ENCODE data around the gene COX14.

COX14 gene

GRCh38 chr12:50156641-50157040 lies 44.6 kb downstream of the COX14 start:
- DNase-seq (ENCODE audit: low read depth) = no peak

- no peak for DNase-seq (ENCODE audit: low read depth)
Observed at GRCh38 chr12:50157259-50157658, 45.2 kb downstream of the COX14 start.

- no peak for DNase-seq (ENCODE audit: low read depth)
Observed at GRCh38 chr12:50160643-50161042, 48.6 kb downstream of the COX14 start.

GRCh38 chr12:50162230-50162629 lies 50.2 kb downstream of the COX14 start:
- no peak for DNase-seq (ENCODE audit: low read depth)

- no peak for DNase-seq (ENCODE audit: low read depth)
Observed at GRCh38 chr12:50164963-50165362, 52.9 kb downstream of the COX14 start.

GRCh38 chr12:50166799-50167048 lies 54.7 kb downstream of the COX14 start:
- no peak for DNase-seq (ENCODE audit: low read depth)

- DNase-seq (ENCODE audit: low read depth) = peak; percentile 98
Observed at GRCh38 chr12:50167049-50167828, 55.2 kb downstream of the COX14 start, which contains the start of gene CERS5. Gene CERS5 (minus strand): TSS chr12:50167369. CDS start chr12:50167297, 72 bp downstream.
